HG02840 (cell line): Measurements from ENCODE around the gene PLAAT5.

ENCODE experiments used
- ATAC-seq: cut with Tn5 transposase; IDR thresholded peaks from one replicate; pipeline ENCODE4 v1.9.1; 2021; ENCODE audit warnings: mild to moderate bottlenecking, moderate library complexity, moderate number of reproducible peaks; ENCODE audit not compliant: unreplicated experiment, low FRiP score

PLAAT5 gene

GRCh38 chr11:63516109-63516508 lies 25.1 kb upstream of the PLAAT5 start:
- no peak for ATAC-seq

GRCh38 chr11:63512816-63513215 lies 21.8 kb upstream of the PLAAT5 start:
- no peak for ATAC-seq

- no peak for ATAC-seq
These were observed 20.2 kb upstream of the PLAAT5 start for GRCh38 chr11:63511048-63511748.

- no peak for ATAC-seq
These were observed 19.5 kb upstream of the PLAAT5 start for GRCh38 chr11:63510360-63511047.

- ATAC-seq, result no peak
These were observed 17.8 kb upstream of the PLAAT5 start for GRCh38 chr11:63508745-63509144.

- ATAC-seq, result no peak
These were observed 17.0 kb upstream of the PLAAT5 start for GRCh38 chr11:63508009-63508408.

- ATAC-seq, result no peak
These were observed 16.5 kb upstream of the PLAAT5 start for GRCh38 chr11:63507511-63507910.

- ATAC-seq, result no peak
These were observed 15.9 kb upstream of the PLAAT5 start for GRCh38 chr11:63506876-63507275.

GRCh38 chr11:63505857-63506528 lies 15.0 kb upstream of the PLAAT5 start, which contains the start of gene LGALS12:
TSS of gene LGALS12 (plus strand) at chr11:63506084. CDS start at chr11:63506459, 375 bp downstream.
- ATAC-seq, result no peak

- no peak for ATAC-seq
These were observed 14.1 kb upstream of the PLAAT5 start for GRCh38 chr11:63504933-63505586.

- ATAC-seq, result no peak
These were observed 13.1 kb upstream of the PLAAT5 start for GRCh38 chr11:63504054-63504453.

GRCh38 chr11:63503492-63503891 lies 12.5 kb upstream of the PLAAT5 start:
- ATAC-seq, result no peak

GRCh38 chr11:63502252-63502820 lies 11.4 kb upstream of the PLAAT5 start:
- ATAC-seq, result no peak

- ATAC-seq, result no peak
These were observed 10.3 kb upstream of the PLAAT5 start for GRCh38 chr11:63501236-63501635.

- no peak for ATAC-seq
These were observed 8.9 kb upstream of the PLAAT5 start for GRCh38 chr11:63499874-63500273.

GRCh38 chr11:63494975-63495374 lies 4.0 kb upstream of the PLAAT5 start:
- ATAC-seq, result no peak

- no peak for ATAC-seq
These were observed 2.2 kb upstream of the PLAAT5 start for GRCh38 chr11:63493127-63493526.

- ATAC-seq, result no peak
These were observed 1.5 kb upstream of the PLAAT5 start for GRCh38 chr11:63492441-63492840.

GRCh38 chr11:63491636-63492372 lies 837 bp upstream of the PLAAT5 start:
- no peak for ATAC-seq

GRCh38 chr11:63491240-63491587 lies 247 bp upstream of the PLAAT5 start:
- no peak for ATAC-seq
